ENCODE data around the gene MAPK8IP2.

DNA sequence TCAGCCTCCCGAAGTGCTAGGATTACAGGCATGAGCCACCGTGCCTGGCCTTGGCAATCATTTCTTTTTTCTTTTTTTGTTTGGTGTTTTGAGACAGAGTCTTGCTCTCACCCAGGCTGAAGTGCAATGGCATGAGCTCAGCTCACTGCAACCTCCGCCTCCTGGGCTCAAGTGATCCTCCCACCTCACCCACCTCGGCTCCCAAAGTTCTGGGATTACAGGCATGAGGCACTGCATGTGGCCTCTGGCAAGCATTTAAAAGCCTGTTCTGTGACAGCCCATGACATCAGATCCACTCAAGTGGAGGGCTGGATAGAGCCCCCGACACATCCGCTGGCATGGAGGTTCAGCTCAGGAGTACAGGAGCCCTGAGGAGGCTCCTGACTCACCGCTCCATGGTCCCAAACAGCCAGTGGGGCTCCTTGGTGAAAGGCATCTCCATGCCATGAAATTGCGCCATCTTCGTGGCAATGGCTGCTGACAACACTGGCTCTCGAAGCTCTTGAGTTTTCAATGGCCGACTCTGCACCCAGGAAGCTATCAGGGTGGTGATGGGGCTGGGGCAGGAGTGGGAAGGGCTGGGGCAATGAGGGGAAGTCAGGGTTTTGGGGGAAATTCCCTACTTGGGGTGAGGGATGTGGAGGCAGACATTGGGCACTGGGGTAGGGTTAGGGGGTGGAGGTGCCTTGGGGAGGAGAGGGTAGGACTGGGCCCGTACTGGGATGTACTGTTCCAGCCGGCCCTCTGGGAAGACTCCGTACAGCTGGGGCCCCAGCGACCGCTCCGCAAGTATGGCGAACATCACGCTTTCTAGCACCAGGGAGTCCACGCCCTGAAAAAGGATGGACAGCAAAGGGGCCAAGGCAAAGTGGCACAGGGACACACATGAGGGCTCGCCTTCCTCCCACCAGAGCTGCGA is 19.3 kb upstream of the MAPK8IP2 start:
- TF ChIP-seq, protein P1, sequence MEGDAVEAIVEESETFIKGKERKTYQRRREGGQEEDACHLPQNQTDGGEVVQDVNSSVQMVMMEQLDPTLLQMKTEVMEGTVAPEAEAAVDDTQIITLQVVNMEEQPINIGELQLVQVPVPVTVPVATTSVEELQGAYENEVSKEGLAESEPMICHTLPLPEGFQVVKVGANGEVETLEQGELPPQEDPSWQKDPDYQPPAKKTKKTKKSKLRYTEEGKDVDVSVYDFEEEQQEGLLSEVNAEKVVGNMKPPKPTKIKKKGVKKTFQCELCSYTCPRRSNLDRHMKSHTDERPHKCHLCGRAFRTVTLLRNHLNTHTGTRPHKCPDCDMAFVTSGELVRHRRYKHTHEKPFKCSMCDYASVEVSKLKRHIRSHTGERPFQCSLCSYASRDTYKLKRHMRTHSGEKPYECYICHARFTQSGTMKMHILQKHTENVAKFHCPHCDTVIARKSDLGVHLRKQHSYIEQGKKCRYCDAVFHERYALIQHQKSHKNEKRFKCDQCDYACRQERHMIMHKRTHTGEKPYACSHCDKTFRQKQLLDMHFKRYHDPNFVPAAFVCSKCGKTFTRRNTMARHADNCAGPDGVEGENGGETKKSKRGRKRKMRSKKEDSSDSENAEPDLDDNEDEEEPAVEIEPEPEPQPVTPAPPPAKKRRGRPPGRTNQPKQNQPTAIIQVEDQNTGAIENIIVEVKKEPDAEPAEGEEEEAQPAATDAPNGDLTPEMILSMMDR (IDR thresholded peaks at IDR 0.05) = no peak
- TF ChIP-seq EZH2 (IDR thresholded peaks at IDR 0.05) = no peak
- TF ChIP-seq EZH2phosphoT487 (IDR thresholded peaks at IDR 0.05) = no peak
